GM21825 (cell line): ENCODE data around the gene FAM227A.
"Not testable (repeated sequence)": the region's sequence is repeated elsewhere in the genome, so short reads cannot be mapped to it uniquely, and the experiment has no call there.

Experiments
- ATAC-seq: cut with Tn5 transposase; IDR thresholded peaks from one replicate; pipeline ENCODE4 v1.9.1; 2021; ENCODE audit warnings: mild to moderate bottlenecking, moderate library complexity; ENCODE audit not compliant: unreplicated experiment

Gene FAM227A

GRCh38 chr22:38612217-38613006, 43.8 kb downstream of the FAM227A start:
- ATAC-seq = no peak

- ATAC-seq = no peak
Observed at GRCh38 chr22:38611559-38611958, 44.6 kb downstream of the FAM227A start.

- ATAC-seq = no peak
Observed at GRCh38 chr22:38610234-38610633, 46.0 kb downstream of the FAM227A start.

- no peak for ATAC-seq
Observed at GRCh38 chr22:38608992-38609750, 47.0 kb downstream of the FAM227A start.

- no peak for ATAC-seq
Observed at GRCh38 chr22:38607680-38608079, 48.5 kb downstream of the FAM227A start.

GRCh38 chr22:38602166-38602565, 54.0 kb downstream of the FAM227A start:
- ATAC-seq = no peak

- no peak for ATAC-seq
Observed at GRCh38 chr22:38601221-38601764, 54.9 kb downstream of the FAM227A start.

GRCh38 chr22:38599466-38599865, 56.7 kb downstream of the FAM227A start:
- ATAC-seq = no peak

- not testable (repeated sequence) for ATAC-seq
Observed at GRCh38 chr22:38582923-38583322, 73.3 kb downstream of the FAM227A start.

- ATAC-seq = no peak
Observed at GRCh38 chr22:38578505-38578904, 77.7 kb downstream of the FAM227A start.

GRCh38 chr22:38572065-38572464, 84.1 kb downstream of the FAM227A start:
- ATAC-seq = no peak

GRCh38 chr22:38570779-38571364, 85.3 kb downstream of the FAM227A start:
- no peak for ATAC-seq

- ATAC-seq = peak; percentile 71
Observed at GRCh38 chr22:38569972-38570778, 86.0 kb downstream of the FAM227A start, which contains the start of gene DMC1. DMC1 (minus strand) TSS chr22:38570183; CDS start chr22:38568256, 1,927 bp downstream.

- peak; percentile 11 for ATAC-seq
Observed at GRCh38 chr22:38569181-38569971, 86.8 kb downstream of the FAM227A start.

- no peak for ATAC-seq
Observed at GRCh38 chr22:38567531-38568285, 88.5 kb downstream of the FAM227A start.

GRCh38 chr22:38566726-38567504, 89.3 kb downstream of the FAM227A start:
- ATAC-seq = no peak

- ATAC-seq = no peak
Observed at GRCh38 chr22:38565441-38565840, 90.8 kb downstream of the FAM227A start.

- ATAC-seq = no peak
Observed at GRCh38 chr22:38564669-38565068, 91.5 kb downstream of the FAM227A start.
